ENCODE measurements around the gene AMTN.

AMTN gene

DNA sequence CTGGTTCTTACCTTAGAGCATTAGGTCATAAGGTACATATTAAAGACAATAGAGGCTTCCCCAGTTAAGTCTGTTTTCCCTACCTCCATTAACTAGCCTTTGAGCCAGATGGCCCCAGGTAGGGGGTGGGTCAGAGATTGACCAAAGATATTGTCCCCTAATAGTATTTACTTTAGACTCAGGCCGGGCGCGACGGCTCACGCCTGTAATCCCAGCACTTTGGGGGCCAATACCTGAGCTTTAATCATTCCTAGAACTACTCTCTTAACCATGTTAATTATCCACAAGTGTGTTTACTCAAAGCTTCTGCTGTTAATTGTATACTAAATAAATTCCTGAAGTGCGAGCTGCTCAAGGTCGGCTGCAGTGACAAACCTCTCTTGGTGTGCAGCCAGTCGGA lies 45.7 kb downstream of the AMTN start:
- FAIRE-seq = no peak

DNA sequence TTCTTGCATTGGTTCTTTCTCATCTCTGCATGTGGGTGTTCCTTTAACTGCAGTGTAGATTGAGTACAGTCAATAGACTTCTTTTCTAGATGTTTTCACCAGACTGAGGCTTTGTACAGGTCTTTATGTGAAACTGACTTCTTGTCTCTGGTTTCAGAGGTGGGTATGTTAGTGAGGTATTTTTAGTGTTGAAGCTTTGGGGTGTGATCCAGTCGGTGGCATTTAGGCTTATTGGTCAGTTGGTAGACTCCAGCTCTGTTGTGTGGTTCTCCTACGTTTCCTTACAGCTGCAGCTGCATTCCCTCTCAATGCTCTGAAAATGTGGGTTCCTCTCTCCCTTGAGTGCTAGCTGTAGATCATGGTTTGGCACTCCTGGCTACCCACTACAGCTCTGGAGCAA lies 52.4 kb downstream of the AMTN start:
- no peak for FAIRE-seq

- no peak for FAIRE-seq
These were observed 53.4 kb downstream of the AMTN start for GRCh38 chr4:70571772-70572171.

GRCh38 chr4:70575964-70576363 lies 57.6 kb downstream of the AMTN start:
- FAIRE-seq = no peak

GRCh38 chr4:70577220-70577927 lies 59.0 kb downstream of the AMTN start:
- no peak for FAIRE-seq

DNA sequence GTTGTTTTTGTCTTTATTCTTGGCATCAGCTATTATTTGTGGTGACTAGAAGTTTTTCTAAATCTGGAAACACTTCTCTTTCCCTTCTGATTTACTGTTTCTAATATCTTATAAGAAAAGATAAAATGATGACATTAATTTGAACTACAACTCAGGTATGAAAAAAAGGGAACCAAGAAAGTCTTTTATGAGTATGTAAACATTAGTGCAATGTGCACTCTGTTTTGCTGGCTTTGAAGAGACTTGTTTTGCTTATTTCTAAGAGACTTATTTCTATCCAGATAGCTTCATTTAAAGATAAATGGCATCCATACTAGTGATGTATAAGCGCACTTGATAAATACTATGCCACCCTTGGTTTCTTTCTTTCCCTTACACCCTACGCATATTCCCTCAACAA lies 63.6 kb downstream of the AMTN start:
- FAIRE-seq = no peak
